HG02763 (cell line): ENCODE results near the gene TSEN54.
"Not testable (repeated sequence)": the region's sequence is repeated elsewhere in the genome, so short reads cannot be mapped to it uniquely, and the experiment has no call there.

ENCODE experiments used
- ATAC-seq: cut with Tn5 transposase; IDR thresholded peaks from one replicate; pipeline ENCODE4 v1.9.1; 2021; ENCODE audit warnings: mild to moderate bottlenecking, moderate library complexity; ENCODE audit not compliant: unreplicated experiment

The TSEN54 gene

DNA sequence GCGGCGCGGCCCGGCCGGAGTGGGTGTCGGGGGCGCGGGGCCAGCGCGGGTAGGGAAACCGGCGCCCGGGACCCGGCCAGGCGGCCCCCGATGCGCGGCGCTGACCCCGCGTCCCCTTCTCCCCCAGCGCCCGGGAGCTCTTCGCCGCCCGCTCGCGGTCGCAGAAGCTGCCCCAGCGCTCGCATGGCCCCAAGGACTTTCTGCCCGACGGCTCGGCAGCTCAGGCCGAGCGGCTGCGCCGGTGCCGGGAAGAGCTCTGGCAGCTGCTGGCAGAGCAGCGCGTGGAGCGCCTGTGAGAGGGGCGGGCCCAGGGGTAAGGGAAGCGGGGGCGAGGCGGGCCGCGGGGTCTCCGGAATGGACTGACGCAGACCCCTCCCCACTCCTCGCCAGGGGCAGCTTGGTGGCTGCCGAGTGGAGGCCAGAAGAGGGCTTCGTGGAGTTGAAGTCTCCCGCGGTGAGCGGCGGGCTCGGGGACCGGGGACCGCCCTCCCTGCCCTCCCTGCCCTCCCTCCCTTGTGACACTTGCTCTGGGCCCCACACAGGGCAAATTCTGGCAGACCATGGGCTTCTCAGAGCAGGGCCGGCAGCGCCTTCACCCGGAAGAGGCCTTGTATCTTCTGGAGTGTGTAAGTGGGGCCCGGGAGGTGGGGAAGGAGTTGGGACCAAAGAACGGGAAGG is 430 bp downstream of the TSEN54 start:
- ATAC-seq = peak; percentile 21

DNA sequence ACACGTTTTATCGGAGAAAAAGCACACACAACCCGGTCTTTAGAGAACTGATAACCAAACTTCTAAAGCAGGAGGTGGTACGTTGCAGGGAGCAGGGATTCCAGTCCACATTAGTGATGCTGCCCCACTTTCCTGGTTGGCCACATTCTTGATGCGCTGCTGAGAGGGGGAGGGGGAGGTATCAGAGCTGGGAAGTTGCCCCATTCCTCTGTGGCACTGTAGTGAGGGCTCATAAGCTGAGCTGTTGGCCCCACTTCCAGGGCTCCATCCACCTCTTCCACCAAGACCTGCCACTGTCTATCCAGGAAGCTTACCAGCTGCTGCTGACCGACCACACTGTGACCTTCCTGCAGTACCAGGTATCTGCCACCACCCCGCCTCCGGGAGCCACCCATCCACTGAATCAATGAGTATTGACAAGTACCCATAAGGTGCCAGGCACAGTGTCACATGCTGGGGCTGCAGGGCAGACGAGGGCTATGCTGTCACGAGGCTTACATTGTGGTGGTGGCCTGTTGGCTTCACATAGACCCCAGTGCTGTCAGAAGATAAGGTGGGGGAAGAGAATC is 1.1 kb downstream of the TSEN54 start:
- ATAC-seq = no peak

- no peak for ATAC-seq
Observed at GRCh38 chr17:75518201-75518600, 1.9 kb downstream of the TSEN54 start.

GRCh38 chr17:75518983-75519537 is 2.7 kb downstream of the TSEN54 start:
- no peak for ATAC-seq

GRCh38 chr17:75520413-75520812 is 4.1 kb downstream of the TSEN54 start:
- not testable (repeated sequence) for ATAC-seq

DNA sequence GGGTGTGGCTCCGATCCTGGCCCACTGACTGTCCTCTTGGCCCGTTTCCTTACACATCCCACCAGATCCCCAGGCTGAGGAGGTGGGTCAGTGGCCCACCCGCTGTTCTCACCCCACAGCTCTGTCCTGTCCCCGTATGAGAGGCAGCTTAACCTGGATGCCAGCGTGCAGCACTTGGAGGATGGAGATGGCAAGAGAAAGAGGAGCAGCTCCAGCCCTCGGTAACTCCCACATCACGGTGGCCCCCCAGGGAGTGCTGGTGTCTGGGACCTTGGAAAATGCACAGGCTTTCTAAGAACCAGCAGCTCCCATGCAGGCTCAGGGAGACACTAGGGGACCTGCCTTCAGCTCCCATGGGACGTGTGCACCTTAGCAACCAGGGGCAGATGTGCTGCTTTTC is 5.0 kb downstream of the TSEN54 start:
- no peak for ATAC-seq

GRCh38 chr17:75521951-75522727 is 5.8 kb downstream of the TSEN54 start:
- no peak for ATAC-seq

GRCh38 chr17:75523647-75524046 is 7.3 kb downstream of the TSEN54 start:
- no peak for ATAC-seq

DNA sequence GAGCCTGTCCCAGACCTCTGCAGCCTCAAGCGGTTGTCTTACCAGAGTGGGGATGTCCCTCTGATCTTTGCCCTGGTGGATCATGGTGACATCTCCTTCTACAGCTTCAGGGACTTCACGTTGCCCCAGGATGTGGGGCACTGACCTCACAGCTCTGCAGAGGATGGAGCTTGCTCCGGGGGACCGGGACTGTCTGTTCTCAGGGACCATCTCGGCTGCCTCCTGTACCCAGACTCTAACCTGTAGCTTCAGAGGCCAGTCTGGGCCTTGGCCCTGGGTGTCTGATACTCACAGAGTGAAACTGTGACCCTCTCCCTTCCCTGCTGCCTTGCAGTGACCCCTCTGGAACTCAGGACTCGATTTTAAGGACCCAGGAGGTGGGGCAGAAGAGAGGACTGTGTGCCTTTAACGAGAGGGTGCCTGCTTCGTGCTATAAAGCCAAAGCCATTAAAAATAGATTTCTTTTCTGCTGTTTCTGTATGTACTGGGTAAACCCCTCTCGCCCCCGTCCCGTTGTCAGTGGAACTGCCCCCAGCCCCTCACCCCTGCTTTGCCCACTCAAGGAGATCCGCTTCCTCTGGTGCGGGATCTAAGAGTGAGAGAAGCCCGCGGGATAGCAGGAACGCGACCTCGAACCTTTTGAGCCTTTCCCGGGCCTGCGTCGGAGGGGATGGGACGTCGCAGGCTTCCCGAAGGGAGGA is 8.1 kb downstream of the TSEN54 start:
- ATAC-seq = no peak

GRCh38 chr17:75524970-75525805 is 8.9 kb downstream of the TSEN54 start, which contains the start of gene LLGL2:
Gene LLGL2, plus strand, starts transcription at chr17:75525697. Its CDS starts 17,730 bp downstream, at chr17:75543427.
- peak; percentile 88 for ATAC-seq

DNA sequence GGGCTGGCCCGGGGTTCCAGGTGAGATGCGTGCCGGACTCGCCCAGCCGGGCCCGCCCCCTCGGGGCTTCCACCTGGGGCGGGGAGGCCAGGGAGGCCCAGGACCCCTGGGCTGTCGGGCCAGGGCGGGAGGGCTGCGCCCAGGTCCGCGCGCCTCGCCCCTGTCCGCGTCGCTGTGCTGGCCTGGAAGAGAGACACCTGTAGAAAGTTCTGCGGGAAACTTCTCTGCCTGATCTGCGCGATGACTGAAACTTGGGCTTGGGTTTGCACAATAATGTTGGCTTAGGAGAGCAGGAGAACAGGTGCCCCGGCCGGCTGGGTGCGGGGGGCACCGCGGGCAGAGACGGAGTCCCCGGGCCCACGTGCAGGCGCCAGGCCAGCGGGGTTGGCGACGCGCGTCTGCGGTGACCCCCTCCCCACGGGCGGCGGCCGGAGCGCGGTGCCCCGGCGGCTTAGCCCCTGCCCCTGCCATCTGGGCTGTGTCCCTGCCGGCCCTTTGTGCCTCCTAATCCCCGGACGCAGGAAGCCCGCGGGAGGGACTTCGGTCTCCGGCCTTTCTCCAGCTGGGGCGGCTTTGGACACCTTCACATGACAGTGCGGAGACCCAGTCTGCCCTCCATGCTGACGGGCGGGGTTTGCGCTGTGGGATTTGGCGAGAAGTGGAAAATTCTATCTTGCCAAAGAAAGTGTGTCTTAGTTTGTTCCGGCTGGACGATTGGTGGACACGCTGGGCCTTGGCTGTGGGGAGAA is 9.7 kb downstream of the TSEN54 start:
- peak; percentile 4 for ATAC-seq

DNA sequence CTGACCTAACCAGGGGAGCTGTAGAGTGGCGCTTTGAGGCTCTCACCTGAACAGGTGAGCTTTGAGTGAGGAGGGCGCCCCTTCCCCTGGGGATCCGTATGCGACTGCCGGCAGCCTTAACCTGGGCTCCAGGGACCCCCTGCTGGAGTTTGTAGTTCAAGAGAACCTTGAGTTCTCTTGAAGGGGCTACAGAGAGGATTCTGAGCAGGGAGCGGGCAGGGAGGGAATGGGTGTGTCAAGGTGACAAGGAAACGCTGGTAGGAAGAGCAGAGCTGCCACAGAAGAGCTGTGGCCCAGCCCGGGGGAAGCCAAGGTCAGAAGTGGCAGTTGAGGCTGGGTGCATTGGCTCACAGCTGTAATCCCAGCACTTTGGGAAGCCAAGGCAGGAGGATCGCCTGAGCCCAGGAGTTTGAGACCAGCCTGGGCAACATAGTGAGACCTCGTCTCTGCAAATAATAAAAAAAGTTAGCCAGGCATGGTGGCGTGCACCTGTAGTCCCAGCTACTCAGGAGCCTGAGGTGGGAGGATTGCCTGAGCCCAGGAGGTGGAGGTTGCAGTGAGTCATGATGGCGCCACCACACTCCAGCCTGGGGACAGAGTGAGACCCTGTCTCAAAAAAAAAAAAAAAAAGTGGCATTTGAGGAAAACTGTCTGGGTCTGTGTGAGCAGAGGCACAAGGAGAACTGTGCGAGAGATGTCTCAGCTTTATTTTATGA is 10.4 kb downstream of the TSEN54 start:
- ATAC-seq = no peak

GRCh38 chr17:75530837-75531720 is 14.8 kb downstream of the TSEN54 start:
- no peak for ATAC-seq

DNA sequence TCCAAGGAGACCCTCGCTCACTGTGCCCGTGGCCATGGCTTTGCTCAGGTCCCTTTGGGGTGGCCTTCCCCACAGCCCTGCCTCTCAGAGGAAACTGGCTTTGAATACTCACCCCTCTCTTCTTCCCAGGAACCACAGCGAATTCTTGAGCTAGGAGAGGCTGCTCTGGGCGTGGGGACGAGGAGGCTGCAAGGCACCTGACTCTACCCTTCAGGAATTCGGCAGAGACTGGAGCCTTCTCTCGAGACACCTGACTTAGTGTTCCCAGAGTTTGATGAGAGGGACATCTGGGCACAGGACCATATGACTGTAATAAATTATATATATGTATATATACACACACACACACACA is 15.4 kb downstream of the TSEN54 start:
- ATAC-seq = no peak

DNA sequence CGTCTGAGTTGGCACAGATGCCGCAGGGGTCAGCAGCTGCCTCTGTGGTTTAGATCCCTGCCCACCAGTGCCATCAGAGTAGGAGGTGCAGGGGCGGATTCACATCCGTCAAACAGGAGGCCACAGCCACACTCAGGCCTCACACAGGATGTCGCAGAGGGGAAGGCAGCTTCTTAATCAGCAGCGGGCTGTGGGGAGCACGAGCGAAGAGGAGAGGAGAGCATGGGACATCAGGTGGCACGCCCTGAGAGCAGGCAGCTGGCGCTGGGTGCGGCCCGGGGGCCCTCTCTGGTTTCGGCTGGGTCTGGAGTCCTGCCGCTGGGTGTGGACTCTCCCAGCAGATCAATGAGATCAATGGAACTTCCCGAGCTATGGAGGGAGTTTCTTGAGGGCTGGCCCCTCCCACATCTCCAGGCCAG is 18.8 kb downstream of the TSEN54 start:
- ATAC-seq = no peak

GRCh38 chr17:75535871-75536270 is 19.5 kb downstream of the TSEN54 start:
- no peak for ATAC-seq

GRCh38 chr17:75536366-75536765 is 20.0 kb downstream of the TSEN54 start:
- ATAC-seq = no peak
